ENCODE measurements around the gene SKIC8.
"Not testable (repeated sequence)": the region's sequence is repeated elsewhere in the genome, so short reads cannot be mapped to it uniquely, and the experiment has no call there.

SKIC8 gene

DNA sequence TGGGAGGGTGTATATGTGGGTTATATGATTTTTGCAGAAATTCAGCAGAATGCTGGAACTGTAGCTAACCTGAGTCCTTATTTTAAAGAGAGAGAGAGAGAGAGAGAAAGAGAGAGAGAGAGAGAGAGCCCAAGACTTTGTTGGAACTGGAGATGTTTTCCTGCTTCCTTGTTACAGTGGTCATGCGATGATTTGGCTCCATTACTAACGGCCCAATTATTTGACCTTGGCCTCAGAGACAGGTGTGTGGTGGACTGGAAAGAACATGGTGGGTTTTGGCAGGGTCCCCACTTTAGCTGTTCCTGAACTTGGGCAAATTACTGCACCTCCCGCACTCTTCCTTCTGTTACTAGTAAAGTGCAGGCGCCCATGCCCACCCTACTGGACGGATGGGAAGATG lies 50.3 kb downstream of the SKIC8 start:
- DNase-seq, result no peak

DNA sequence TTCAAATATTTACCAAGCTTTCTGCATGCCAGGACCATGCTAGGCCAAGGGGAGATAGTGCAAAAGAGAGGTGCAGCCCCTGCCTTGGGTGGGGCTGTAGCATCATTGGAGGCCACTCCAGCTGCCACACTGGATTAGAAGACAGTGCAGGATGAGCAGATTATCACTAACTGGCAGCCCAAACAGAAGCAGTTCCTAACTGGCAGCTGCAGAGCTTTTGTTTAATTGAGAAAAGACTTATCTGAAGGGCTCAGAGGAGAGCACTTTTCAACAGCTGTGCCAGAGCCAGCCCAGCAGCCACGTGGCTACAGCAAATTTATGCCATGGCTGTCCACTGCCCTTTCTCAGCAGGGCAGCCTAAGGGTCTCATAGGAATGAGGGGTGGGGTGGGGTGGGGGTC lies 51.5 kb downstream of the SKIC8 start:
- no peak for DNase-seq

GRCh38 chr15:78245976-78246620 lies 53.3 kb downstream of the SKIC8 start:
- DNase-seq, result not testable (repeated sequence)

- DNase-seq, result not testable (repeated sequence)
These were observed 54.0 kb downstream of the SKIC8 start for GRCh38 chr15:78245392-78245791.

- DNase-seq, result no peak
These were observed 54.5 kb downstream of the SKIC8 start for GRCh38 chr15:78244893-78245292.

GRCh38 chr15:78244101-78244500 lies 55.3 kb downstream of the SKIC8 start:
- DNase-seq, result no peak

DNA sequence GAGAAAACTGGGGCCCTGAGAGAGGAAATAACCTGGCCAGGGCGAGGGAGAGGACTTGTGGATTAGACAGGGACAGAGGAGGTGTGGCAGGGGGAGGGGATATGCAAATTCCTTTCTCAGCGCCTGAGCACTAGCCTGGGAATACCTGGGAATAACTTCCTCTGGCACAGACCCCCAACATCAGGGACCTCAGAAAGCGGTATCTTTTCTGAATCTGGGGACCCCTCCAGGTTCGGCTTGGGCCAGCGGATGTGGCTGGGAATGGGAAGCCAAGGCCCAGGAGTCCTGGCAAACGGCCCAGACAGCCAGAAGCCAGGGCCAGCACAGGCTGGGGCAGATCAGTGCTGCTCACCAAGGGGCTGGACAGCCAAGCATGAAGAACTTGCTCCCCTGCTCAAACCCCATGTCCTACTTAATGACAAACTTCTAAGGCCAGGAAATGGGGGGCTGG lies 55.9 kb downstream of the SKIC8 start:
- no peak for DNase-seq

GRCh38 chr15:78243058-78243457 lies 56.4 kb downstream of the SKIC8 start:
- DNase-seq, result no peak

DNA sequence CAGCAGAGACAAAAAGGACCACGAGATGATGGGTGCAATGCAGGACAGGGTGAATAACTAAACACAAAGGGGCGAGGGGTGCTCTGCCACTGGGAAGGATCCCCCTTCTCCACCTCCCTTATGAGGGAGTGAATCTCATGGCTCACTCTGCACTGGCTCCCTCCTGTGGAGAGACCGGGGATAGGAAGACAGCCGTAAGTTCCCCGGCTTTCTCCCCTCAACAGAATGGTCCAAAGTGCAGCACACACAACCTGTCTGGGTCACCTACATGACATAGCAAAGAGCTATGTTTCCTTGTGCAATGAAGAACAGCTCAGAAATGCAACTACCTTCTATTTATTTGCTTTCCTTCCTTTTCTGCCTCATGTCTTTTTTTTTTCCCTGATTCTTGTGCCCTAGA lies 57.3 kb downstream of the SKIC8 start:
- DNase-seq, result no peak

- DNase-seq, result no peak
These were observed 58.4 kb downstream of the SKIC8 start for GRCh38 chr15:78241017-78241416.

DNA sequence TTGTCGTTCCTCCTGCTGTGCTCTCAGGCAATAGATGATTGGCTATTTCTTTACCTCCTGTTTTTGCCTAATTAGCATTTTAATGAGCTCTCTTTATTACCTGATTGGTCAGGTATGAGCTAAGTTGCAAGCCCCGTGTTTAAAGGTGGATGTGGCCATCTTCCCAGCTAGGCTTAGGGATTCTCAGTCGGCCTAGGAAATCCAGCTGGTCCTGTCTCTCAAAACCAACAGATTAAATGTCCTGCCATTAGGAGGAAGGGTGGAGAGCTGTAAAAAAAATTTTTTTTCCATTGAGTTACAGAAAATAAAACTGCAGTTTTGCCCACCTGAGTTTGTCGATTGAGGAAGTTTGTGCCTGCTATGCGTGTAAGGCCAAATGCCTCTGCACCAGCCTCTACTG lies 59.6 kb downstream of the SKIC8 start:
- no peak for DNase-seq

DNA sequence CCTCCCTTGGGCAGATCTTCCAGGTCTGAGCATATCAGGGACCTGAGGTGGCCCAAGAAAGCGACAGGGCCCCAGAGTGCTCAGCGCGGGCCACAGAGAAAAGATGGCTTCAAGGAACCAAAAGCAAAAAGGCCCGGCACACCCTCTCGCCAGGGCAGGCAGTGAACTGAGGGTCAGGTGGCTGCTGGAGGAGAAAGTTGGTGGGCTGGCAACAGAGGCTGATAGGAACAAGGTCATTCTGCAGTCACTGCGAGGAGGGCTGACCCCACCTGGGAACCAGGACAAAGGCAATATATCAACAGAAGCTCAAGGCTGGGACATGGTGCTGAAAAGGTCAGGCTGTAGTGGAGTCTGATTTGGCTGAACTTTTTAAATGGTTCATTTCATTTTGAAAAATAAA lies 62.3 kb downstream of the SKIC8 start:
- no peak for DNase-seq

DNA sequence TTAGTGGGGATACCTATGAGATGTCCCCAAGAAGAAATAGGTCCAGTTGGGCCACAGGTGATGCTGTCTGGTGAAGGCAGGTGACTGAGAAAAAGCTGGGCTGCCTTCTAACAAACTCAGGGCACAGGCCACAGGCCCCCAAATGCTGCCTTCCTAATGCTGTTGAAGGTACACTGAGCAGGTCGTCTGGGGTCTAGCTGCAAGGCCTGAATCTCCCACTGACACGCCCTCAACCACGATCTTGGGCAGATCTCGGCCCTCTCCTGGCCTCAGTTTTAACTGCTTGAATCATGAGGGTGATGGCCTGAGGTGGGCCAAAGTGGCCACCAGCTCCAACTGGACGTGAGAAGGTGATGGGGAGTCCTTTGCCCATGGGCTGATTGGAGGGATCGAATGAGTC lies 62.9 kb downstream of the SKIC8 start:
- no peak for DNase-seq

- no peak for DNase-seq
These were observed 64.8 kb downstream of the SKIC8 start, which contains the start of gene ACSBG1 for GRCh38 chr15:78234515-78235040. Gene ACSBG1, minus strand, starts transcription at chr15:78234565. Its CDS starts 64 bp downstream, at chr15:78234501.

GRCh38 chr15:78233496-78233895 lies 65.9 kb downstream of the SKIC8 start:
- no peak for DNase-seq
